ENCODE measurements around the gene ASAP3.

GRCh38 chr1:23422241-23422877, 61.6 kb downstream of the ASAP3 start:
- TF ChIP-seq CTCF (IDR thresholded peaks at IDR 0.05) = no peak
- TF ChIP-seq POLR2A (IDR thresholded peaks at IDR 0.05) = peak in 1 of 2 donors; percentile 24

All from adrenal gland (tissue), 5 donors.